ENCODE results near the gene BMPER.

Gene BMPER

GRCh38 chr7:34067005-34067778, 161.9 kb downstream of the BMPER start:
- DNase-seq = no peak

- no peak for DNase-seq
These were observed 164.3 kb downstream of the BMPER start for GRCh38 chr7:34069676-34070075.

GRCh38 chr7:34070511-34071323, 165.4 kb downstream of the BMPER start:
- DNase-seq = no peak

GRCh38 chr7:34073676-34074075, 168.3 kb downstream of the BMPER start:
- DNase-seq = no peak

- DNase-seq = no peak
These were observed 169.1 kb downstream of the BMPER start for GRCh38 chr7:34074421-34074820.

GRCh38 chr7:34075523-34076370, 170.4 kb downstream of the BMPER start:
- no peak for DNase-seq

GRCh38 chr7:34077168-34077567, 171.8 kb downstream of the BMPER start:
- DNase-seq = no peak

GRCh38 chr7:34078864-34079263, 173.5 kb downstream of the BMPER start:
- DNase-seq = no peak

GRCh38 chr7:34080513-34080912, 175.2 kb downstream of the BMPER start:
- DNase-seq = no peak

- no peak for DNase-seq
These were observed 176.6 kb downstream of the BMPER start for GRCh38 chr7:34081935-34082334.

- no peak for DNase-seq
These were observed 178.1 kb downstream of the BMPER start for GRCh38 chr7:34083440-34083839.

- DNase-seq = no peak
These were observed 179.3 kb downstream of the BMPER start for GRCh38 chr7:34084651-34085050.

- DNase-seq = no peak
These were observed 180.7 kb downstream of the BMPER start for GRCh38 chr7:34086064-34086463.

- DNase-seq = no peak
These were observed 181.6 kb downstream of the BMPER start for GRCh38 chr7:34086981-34087380.

- no peak for DNase-seq
These were observed 182.9 kb downstream of the BMPER start for GRCh38 chr7:34087892-34088891.

GRCh38 chr7:34090816-34091215, 185.5 kb downstream of the BMPER start:
- no peak for DNase-seq

- DNase-seq = no peak
These were observed 186.1 kb downstream of the BMPER start for GRCh38 chr7:34091321-34091917.

- DNase-seq = no peak
These were observed 187.9 kb downstream of the BMPER start for GRCh38 chr7:34093276-34093675.

GRCh38 chr7:34096198-34096651, 190.9 kb downstream of the BMPER start:
- DNase-seq = no peak

- no peak for DNase-seq
These were observed 191.4 kb downstream of the BMPER start for GRCh38 chr7:34096777-34097176.

- no peak for DNase-seq
These were observed 195.3 kb downstream of the BMPER start for GRCh38 chr7:34100661-34101060.
